GM12878 (cell line): ENCODE measurements around the gene PUS7L.

ENCODE experiments used
- ZBTB33 ChIP-seq: fragments of 450-650 bp; IDR thresholded peaks from 2 replicates; pipeline ENCODE4 v1.6.1; 2017; ENCODE audit warnings: mild to moderate bottlenecking
- ZNF384 ChIP-seq: IDR thresholded peaks from 2 replicates; pipeline ENCODE4 v1.6.1; 2012; ENCODE audit warnings: low read depth, mild to moderate bottlenecking, low read length, improper control_type of control experiment, borderline replicate concordance
- TF ChIP-seq, protein P1 (sequence below), 3 experiments: IDR thresholded peaks in 2 of 3; conservative IDR thresholded peaks in 1 of 3; 2 replicates each; pipeline ENCODE4 v1.5.1; 2011; ENCODE audit warnings: low read depth in 3 of 3, low read length in 3 of 3, mild to moderate bottlenecking in 3 of 3, control low read depth in 2 of 3, moderate library complexity in 2 of 3, inconsistent platforms in 1 of 3, mixed read lengths in 1 of 3; ENCODE audit not compliant: control insufficient read depth in 2 of 3, insufficient read depth in 1 of 3; ENCODE audit errors: extremely low read depth in 1 of 3

DNA sequence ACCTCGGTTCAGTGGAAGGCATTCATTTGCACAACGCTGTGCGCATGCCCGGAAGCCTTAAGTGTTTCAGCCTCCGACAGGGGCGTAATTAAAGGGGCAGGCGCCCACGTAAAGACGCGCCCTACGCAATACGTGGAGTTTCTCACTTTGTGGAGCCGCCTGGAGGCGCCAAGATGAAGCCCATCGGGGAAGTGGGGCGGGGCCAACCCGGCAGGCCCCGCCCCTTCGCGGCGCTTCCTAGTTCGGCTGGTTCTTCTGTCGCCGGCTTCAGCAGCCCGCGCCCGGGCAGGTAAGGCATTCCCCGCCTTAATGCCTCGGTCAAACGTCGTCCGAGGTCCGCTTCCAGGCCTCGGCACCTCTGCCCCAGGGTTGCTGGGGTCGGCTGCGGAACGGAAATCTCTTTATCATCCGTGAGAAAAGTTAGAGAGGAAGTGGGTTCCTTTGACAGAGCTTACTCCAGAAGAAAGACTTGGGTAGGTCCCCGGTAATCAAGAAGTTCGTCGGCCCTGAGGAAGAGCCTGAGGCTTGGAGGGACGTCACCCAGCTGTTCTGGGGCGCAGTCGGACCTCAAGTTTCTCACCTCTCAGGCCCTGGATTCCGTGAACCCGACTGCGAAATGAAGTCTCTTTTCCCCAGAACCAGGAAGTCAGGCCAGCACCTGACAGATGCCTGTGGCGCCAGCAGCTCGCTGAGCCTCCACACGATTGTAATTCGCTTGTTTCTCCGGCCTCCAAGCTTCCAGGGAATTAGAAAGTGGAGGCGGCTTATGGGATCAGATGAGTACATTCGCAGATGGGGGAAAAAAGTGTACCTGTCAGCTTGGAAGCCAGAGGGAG, at the start of gene PUS7L, which contains the start of gene IRAK4:
- TF ChIP-seq, protein P1, sequence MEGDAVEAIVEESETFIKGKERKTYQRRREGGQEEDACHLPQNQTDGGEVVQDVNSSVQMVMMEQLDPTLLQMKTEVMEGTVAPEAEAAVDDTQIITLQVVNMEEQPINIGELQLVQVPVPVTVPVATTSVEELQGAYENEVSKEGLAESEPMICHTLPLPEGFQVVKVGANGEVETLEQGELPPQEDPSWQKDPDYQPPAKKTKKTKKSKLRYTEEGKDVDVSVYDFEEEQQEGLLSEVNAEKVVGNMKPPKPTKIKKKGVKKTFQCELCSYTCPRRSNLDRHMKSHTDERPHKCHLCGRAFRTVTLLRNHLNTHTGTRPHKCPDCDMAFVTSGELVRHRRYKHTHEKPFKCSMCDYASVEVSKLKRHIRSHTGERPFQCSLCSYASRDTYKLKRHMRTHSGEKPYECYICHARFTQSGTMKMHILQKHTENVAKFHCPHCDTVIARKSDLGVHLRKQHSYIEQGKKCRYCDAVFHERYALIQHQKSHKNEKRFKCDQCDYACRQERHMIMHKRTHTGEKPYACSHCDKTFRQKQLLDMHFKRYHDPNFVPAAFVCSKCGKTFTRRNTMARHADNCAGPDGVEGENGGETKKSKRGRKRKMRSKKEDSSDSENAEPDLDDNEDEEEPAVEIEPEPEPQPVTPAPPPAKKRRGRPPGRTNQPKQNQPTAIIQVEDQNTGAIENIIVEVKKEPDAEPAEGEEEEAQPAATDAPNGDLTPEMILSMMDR (IDR thresholded peaks at IDR 0.05 in 2 of 3, conservative IDR thresholded peaks at IDR 0.05 in 1 of 3; ENCODE audit: control insufficient read depth in 2 of 3, extremely low read depth in 1 of 3, insufficient read depth in 1 of 3, low read depth in 3 of 3, low read length in 3 of 3): peak; percentile 39 to 77 (median 56); a peak in 5 of 6 replicates
- no peak for TF ChIP-seq ZNF384
- TF ChIP-seq ZBTB33: no peak
